ENCODE measurements around the gene DOCK6. TPM values are rescaled to one million over a fixed set of nuclear protein-coding genes. Genes with fewer than 3 reads are reported as not detected.

The DOCK6 gene
- total RNA-seq, 1 donor from 2014 or later: 7.7 TPM

- TF ChIP-seq CTCF (IDR thresholded peaks at IDR 0.05): peak; percentile 80
- Mint-ChIP-seq H3K27ac (no peak overlapping the region), H3K36me3 (ENCODE audit: low read depth) (no peaks in the 10 kb centered on the region), H3K9me3 (no peaks in the 10 kb centered on the region), H3K4me1 (peaks cover 6% of the 10 kb centered on the region), H3K27me3 (peaks cover 5% of the 10 kb centered on the region), H3K4me3 (no peak overlapping the region)
- ATAC-seq (ENCODE audit: low read depth) (peak; percentile 100), DNase-seq (peak; percentile 84)
- POLR2A ChIA-PET: interaction anchor here (0.5 to 1.0 kb wide), 6 partner anchors 28 to 297 kb away, joined by 3 to 5 read pairs (median 3); no protein-coding TSS in a partner anchor
- CTCF ChIA-PET: interaction anchor here (0.6 to 1.5 kb wide), 8 partner anchors 12 to 189 kb away, joined by 3 to 13 read pairs (median 4); no protein-coding TSS in a partner anchor
- intact Hi-C loops (cut with micrococcal nuclease): loop anchor here (1.0 to 10.0 kb wide), 6 partner anchors 54 to 291 kb away; partner anchors contain the start of genes CCDC159 and TMEM205
Measured at GRCh38 chr19:11293433-11294389, 31.4 kb upstream of the DOCK6 start.

GRCh38 chr19:11291991-11292390, 29.7 kb upstream of the DOCK6 start:
- POLR2A ChIA-PET: interaction anchor here (0.7 kb wide), 1 partner anchor 256 kb away, joined by 4 read pairs; no protein-coding TSS in a partner anchor
- intact Hi-C loops (cut with micrococcal nuclease): loop anchor here (5.0 to 10.0 kb wide), 2 partner anchors 55 to 293 kb away; partner anchors contain the start of genes CCDC159 and TMEM205
- H3K36me3 Mint-ChIP-seq (ENCODE audit: low read depth): no peaks in the 10 kb centered on the region
- no peak overlapping the region for H3K27ac Mint-ChIP-seq
- H3K27me3 Mint-ChIP-seq: peaks cover 5% of the 10 kb centered on the region
- H3K9me3 Mint-ChIP-seq: no peaks in the 10 kb centered on the region
- CTCF ChIA-PET: no interaction called here
- ATAC-seq (ENCODE audit: low read depth) (no peak), DNase-seq (no peak)
- peaks cover 6% of the 10 kb centered on the region for H3K4me1 Mint-ChIP-seq
- no peak overlapping the region for H3K4me3 Mint-ChIP-seq
- TF ChIP-seq CTCF (IDR thresholded peaks at IDR 0.05): no peak

GRCh38 chr19:11291415-11291814, 29.1 kb upstream of the DOCK6 start:
- ATAC-seq (ENCODE audit: low read depth) (no peak), DNase-seq (no peak)
- Mint-ChIP-seq H3K4me1 (peaks cover 6% of the 10 kb centered on the region), H3K9me3 (no peaks in the 10 kb centered on the region), H3K4me3 (no peak overlapping the region), H3K27me3 (peaks cover 5% of the 10 kb centered on the region), H3K36me3 (ENCODE audit: low read depth) (no peaks in the 10 kb centered on the region), H3K27ac (no peak overlapping the region)
- intact Hi-C loops (cut with micrococcal nuclease): loop anchor here (5.0 to 10.0 kb wide), 2 partner anchors 56 to 293 kb away; partner anchors contain the start of genes CCDC159 and TMEM205
- POLR2A ChIA-PET: interaction anchor here (0.6 kb wide), 1 partner anchor 289 kb away, joined by 3 read pairs; no protein-coding TSS in a partner anchor
- CTCF ChIA-PET: no interaction called here
- no peak for TF ChIP-seq CTCF (IDR thresholded peaks at IDR 0.05)

- H3K27me3 Mint-ChIP-seq: peaks cover 5% of the 10 kb centered on the region
- ATAC-seq (ENCODE audit: low read depth) (no peak), DNase-seq (no peak)
- H3K4me1 Mint-ChIP-seq: peaks cover 6% of the 10 kb centered on the region
- intact Hi-C loops (cut with micrococcal nuclease): loop anchor here (5.0 to 10.0 kb wide), 2 partner anchors 57 to 295 kb away; partner anchors contain the start of genes CCDC159 and TMEM205
- no peaks in the 10 kb centered on the region for H3K9me3 Mint-ChIP-seq
- no peak overlapping the region for H3K4me3 Mint-ChIP-seq
- CTCF ChIA-PET: interaction anchor here (0.6 to 1.3 kb wide), 2 partner anchors 148 to 192 kb away, joined by 3 to 5 read pairs; no protein-coding TSS in a partner anchor
- no peak overlapping the region for H3K27ac Mint-ChIP-seq
- H3K36me3 Mint-ChIP-seq (ENCODE audit: low read depth): no peaks in the 10 kb centered on the region
- POLR2A ChIA-PET: no interaction called here
- TF ChIP-seq CTCF (IDR thresholded peaks at IDR 0.05): no peak
Measured at GRCh38 chr19:11290256-11290655, 27.9 kb upstream of the DOCK6 start.

- Mint-ChIP-seq H3K36me3 (ENCODE audit: low read depth) (no peaks in the 10 kb centered on the region), H3K27me3 (peaks cover 5% of the 10 kb centered on the region), H3K4me1 (no peaks in the 10 kb centered on the region), H3K9me3 (no peaks in the 10 kb centered on the region), H3K4me3 (no peak overlapping the region), H3K27ac (no peak overlapping the region)
- DNase-seq (no peak), ATAC-seq (ENCODE audit: low read depth) (no peak)
- intact Hi-C loops (cut with micrococcal nuclease): no loop called here
- CTCF ChIA-PET: no interaction called here
- TF ChIP-seq CTCF (IDR thresholded peaks at IDR 0.05): no peak
- POLR2A ChIA-PET: no interaction called here
Measured at GRCh38 chr19:11288349-11288748, 26.0 kb upstream of the DOCK6 start.
